HG03139 (cell line): ENCODE results near the gene SH3BP4.
"Not testable (repeated sequence)": the region's sequence is repeated elsewhere in the genome, so short reads cannot be mapped to it uniquely, and the experiment has no call there.

Experiments used
- ATAC-seq: cut with Tn5 transposase; IDR thresholded peaks from one replicate; pipeline ENCODE4 v1.9.1; 2021; ENCODE audit not compliant: unreplicated experiment

The SH3BP4 gene

GRCh38 chr2:235052514-235053354 lies 100.9 kb downstream of the SH3BP4 start:
- ATAC-seq, result no peak

- ATAC-seq, result no peak
Measured at GRCh38 chr2:235053651-235054050, 101.8 kb downstream of the SH3BP4 start.

- no peak for ATAC-seq
Measured at GRCh38 chr2:235054475-235054874, 102.7 kb downstream of the SH3BP4 start.

GRCh38 chr2:235054919-235055318 lies 103.1 kb downstream of the SH3BP4 start:
- ATAC-seq, result no peak

GRCh38 chr2:235055891-235056516 lies 104.2 kb downstream of the SH3BP4 start:
- no peak for ATAC-seq

- no peak for ATAC-seq
Measured at GRCh38 chr2:235056768-235057167, 105.0 kb downstream of the SH3BP4 start.

GRCh38 chr2:235057616-235058015 lies 105.8 kb downstream of the SH3BP4 start:
- ATAC-seq, result not testable (repeated sequence)

- ATAC-seq, result no peak
Measured at GRCh38 chr2:235059161-235059560, 107.3 kb downstream of the SH3BP4 start.

GRCh38 chr2:235061656-235062055 lies 109.8 kb downstream of the SH3BP4 start:
- ATAC-seq, result no peak

GRCh38 chr2:235063471-235063961 lies 111.7 kb downstream of the SH3BP4 start:
- ATAC-seq, result no peak

- ATAC-seq, result no peak
Measured at GRCh38 chr2:235064976-235065375, 113.2 kb downstream of the SH3BP4 start.

GRCh38 chr2:235066490-235066889 lies 114.7 kb downstream of the SH3BP4 start:
- ATAC-seq, result no peak

- no peak for ATAC-seq
Measured at GRCh38 chr2:235066895-235067294, 115.1 kb downstream of the SH3BP4 start.

- ATAC-seq, result no peak
Measured at GRCh38 chr2:235068701-235069100, 116.9 kb downstream of the SH3BP4 start.

GRCh38 chr2:235070063-235070706 lies 118.4 kb downstream of the SH3BP4 start:
- ATAC-seq, result no peak

- no peak for ATAC-seq
Measured at GRCh38 chr2:235073868-235074413, 122.1 kb downstream of the SH3BP4 start.

- no peak for ATAC-seq
Measured at GRCh38 chr2:235077046-235077445, 125.2 kb downstream of the SH3BP4 start.

- ATAC-seq, result no peak
Measured at GRCh38 chr2:235078182-235078581, 126.4 kb downstream of the SH3BP4 start.

GRCh38 chr2:235078914-235079472 lies 127.2 kb downstream of the SH3BP4 start:
- ATAC-seq, result no peak

GRCh38 chr2:235080101-235080500 lies 128.3 kb downstream of the SH3BP4 start:
- no peak for ATAC-seq
